ENCODE data around the gene LCE3E. TPM values are rescaled to one million over a fixed set of nuclear protein-coding genes. Genes with fewer than 3 reads are reported as not detected.
"Not testable (repeated sequence)": the region's sequence is repeated elsewhere in the genome, so short reads cannot be mapped to it uniquely, and the experiment has no call there.

Gene LCE3E
- not detected in 2 replicates for total RNA-seq (2014; rRNA removed; shearing (Covaris generic))

GRCh38 chr1:152566681-152567080 lies at the start of gene LCE3E:
LCE3E (minus strand) TSS chr1:152566780; CDS start chr1:152566208, 572 bp downstream.
- peak; percentile 0 for DNase-seq (ENCODE audit: low spot score)

- DNase-seq (ENCODE audit: low spot score), result no peak
These were observed 46.9 kb upstream of the LCE3E start, which contains the start of gene LCE3B for GRCh38 chr1:152613511-152613910. LCE3B (plus strand) TSS chr1:152613811; CDS start chr1:152613811, 0 bp downstream.

GRCh38 chr1:152599934-152600333 lies 33.4 kb upstream of the LCE3E start, which contains the start of gene LCE3C:
LCE3C (plus strand) TSS chr1:152600234; CDS start chr1:152600732, 498 bp downstream.
- DNase-seq (ENCODE audit: low spot score), result no peak

- DNase-seq (ENCODE audit: low spot score), result no peak
These were observed 30.4 kb upstream of the LCE3E start for GRCh38 chr1:152596986-152597385.

GRCh38 chr1:152585586-152585985 lies 19.0 kb upstream of the LCE3E start:
- DNase-seq (ENCODE audit: low spot score), result no peak

GRCh38 chr1:152582647-152583046 lies 16.1 kb upstream of the LCE3E start:
- DNase-seq (ENCODE audit: low spot score), result peak; percentile 1

- peak; percentile 1 for DNase-seq (ENCODE audit: low spot score)
These were observed 13.9 kb upstream of the LCE3E start, which contains the start of gene LCE3D for GRCh38 chr1:152580433-152580832. LCE3D (minus strand) TSS chr1:152580516; CDS start chr1:152579936, 580 bp downstream.

- DNase-seq (ENCODE audit: low spot score), result peak; percentile 1
These were observed 12.9 kb upstream of the LCE3E start for GRCh38 chr1:152579526-152579925.

GRCh38 chr1:152577168-152577567 lies 10.6 kb upstream of the LCE3E start:
- DNase-seq (ENCODE audit: low spot score), result peak; percentile 1

- peak; percentile 0 for DNase-seq (ENCODE audit: low spot score)
These were observed 905 bp downstream of the LCE3E start for GRCh38 chr1:152565535-152566215.

- peak; percentile 0 for DNase-seq (ENCODE audit: low spot score)
These were observed 1.5 kb downstream of the LCE3E start for GRCh38 chr1:152565115-152565514.

GRCh38 chr1:152548358-152548757 lies 18.2 kb downstream of the LCE3E start:
- DNase-seq (ENCODE audit: low spot score), result not testable (repeated sequence)

GRCh38 chr1:152546704-152547103 lies 19.9 kb downstream of the LCE3E start:
- DNase-seq (ENCODE audit: low spot score), result no peak

- peak; percentile 14 for DNase-seq (ENCODE audit: low spot score)
These were observed 22.8 kb downstream of the LCE3E start for GRCh38 chr1:152543820-152544219.

GRCh38 chr1:152539901-152540300 lies 26.7 kb downstream of the LCE3E start:
- no peak for DNase-seq (ENCODE audit: low spot score)

GRCh38 chr1:152537496-152537895 lies 29.1 kb downstream of the LCE3E start:
- DNase-seq (ENCODE audit: low spot score), result no peak

- no peak for DNase-seq (ENCODE audit: low spot score)
These were observed 30.8 kb downstream of the LCE3E start for GRCh38 chr1:152535774-152536173.

GRCh38 chr1:152533327-152533938 lies 33.1 kb downstream of the LCE3E start:
- DNase-seq (ENCODE audit: low spot score), result peak; percentile 33

- no peak for DNase-seq (ENCODE audit: low spot score)
These were observed 41.4 kb downstream of the LCE3E start for GRCh38 chr1:152525080-152525641.

- DNase-seq (ENCODE audit: low spot score), result no peak
These were observed 46.0 kb downstream of the LCE3E start for GRCh38 chr1:152520561-152521090.

- no peak for DNase-seq (ENCODE audit: low spot score)
These were observed 46.7 kb downstream of the LCE3E start for GRCh38 chr1:152519851-152520250.

GRCh38 chr1:152517237-152517811 lies 49.3 kb downstream of the LCE3E start:
- DNase-seq (ENCODE audit: low spot score), result peak; percentile 48
